HepG2 (cell line): ENCODE data around the gene SPINK4. TPM values are rescaled to one million over a fixed set of nuclear protein-coding genes. Genes with fewer than 3 reads are reported as not detected.

Source experiments
- BRD4 ChIP-seq: sonication (generic); formaldehyde crosslinking; IDR thresholded peaks from 2 replicates; pipeline ENCODE4 v1.4.0; 2020; ENCODE audit warnings: missing genetic modification reagents
- DMAP1 ChIP-seq: IDR thresholded peaks from 2 replicates; pipeline ENCODE4 v1.6.1; 2016
- HNRNPUL1 ChIP-seq: fragments of 200-400 bp; formaldehyde crosslinking; IDR thresholded peaks from 2 replicates; pipeline ENCODE4 v1.6.1; 2017; ENCODE audit warnings: low read depth, mild to moderate bottlenecking, low read length, moderate library complexity
- KAT2B ChIP-seq: fragments of 150-350 bp; IDR thresholded peaks from 2 replicates; pipeline ENCODE4 v1.6.1; 2014; ENCODE audit warnings: low read depth, low read length, borderline replicate concordance
- MIER3 ChIP-seq: IDR thresholded peaks from 2 replicates; pipeline ENCODE4 v1.6.1; 2016; ENCODE audit warnings: missing compliant biosample characterization, borderline replicate concordance
- MZF1 ChIP-seq: sonication (generic); formaldehyde crosslinking; IDR thresholded peaks from 2 replicates; pipeline ENCODE4 v1.8.1; 2023; ENCODE audit warnings: mild to moderate bottlenecking, missing genetic modification reagents, borderline replicate concordance
- PPARG ChIP-seq: conservative IDR thresholded peaks from 2 replicates; pipeline ENCODE4 v1.6.1; 2016; ENCODE audit warnings: missing biosample characterization, missing genetic modification reagents
- PRMT3 ChIP-seq: sonication (generic); formaldehyde crosslinking; IDR thresholded peaks from 2 replicates; pipeline ENCODE4 v1.8.1; 2022; ENCODE audit warnings: low read depth, mild to moderate bottlenecking, moderate library complexity, missing genetic modification reagents, borderline replicate concordance
- REXO4 ChIP-seq: sonication (generic); formaldehyde crosslinking; IDR thresholded peaks from 2 replicates; pipeline ENCODE4 v1.8.0; 2022; ENCODE audit warnings: missing genetic modification reagents, mild to moderate bottlenecking, borderline replicate concordance
- STAT5B ChIP-seq: sonication (generic); formaldehyde crosslinking; IDR thresholded peaks from 2 replicates; pipeline ENCODE4 v1.4.0; 2020; ENCODE audit warnings: missing genetic modification reagents
- TAF1 ChIP-seq: sonication (generic); formaldehyde crosslinking; IDR thresholded peaks from 2 replicates; pipeline ENCODE4 v1.4.0; 2020; ENCODE audit warnings: missing genetic modification reagents
- THYN1 ChIP-seq: sonication (generic); formaldehyde crosslinking; IDR thresholded peaks from 2 replicates; pipeline ENCODE4 v1.8.1; 2023; ENCODE audit warnings: low read depth, mild to moderate bottlenecking, moderate library complexity, missing genetic modification reagents, borderline replicate concordance
- YEATS4 ChIP-seq: sonication (generic); formaldehyde crosslinking; IDR thresholded peaks from 2 replicates; pipeline ENCODE4 v1.4.0; 2020; ENCODE audit warnings: missing genetic modification reagents, borderline replicate concordance
- ZBTB38 ChIP-seq: sonication (generic); formaldehyde crosslinking; IDR thresholded peaks from 2 replicates; pipeline ENCODE4 v1.5.1; 2020; ENCODE audit warnings: mild to moderate bottlenecking, missing genetic modification reagents
- ZFP62 ChIP-seq: sonication (generic); formaldehyde crosslinking; IDR thresholded peaks from 2 replicates; pipeline ENCODE4 v1.4.0; 2020; ENCODE audit warnings: missing genetic modification reagents
- ZNF33B ChIP-seq: sonication (generic); formaldehyde crosslinking; IDR thresholded peaks from 2 replicates; pipeline ENCODE4 v1.5.1; 2020; ENCODE audit warnings: mild to moderate bottlenecking, missing genetic modification reagents
- ZNF34 ChIP-seq: sonication (generic); formaldehyde crosslinking; IDR thresholded peaks from 2 replicates; pipeline ENCODE4 v1.4.0; 2020; ENCODE audit warnings: mild to moderate bottlenecking, missing genetic modification reagents, borderline replicate concordance
- ZNF605 ChIP-seq: sonication (generic); formaldehyde crosslinking; IDR thresholded peaks from 2 replicates; pipeline ENCODE4 v1.8.0; 2022; ENCODE audit warnings: mild to moderate bottlenecking, missing genetic modification reagents
- ZNF788 ChIP-seq: sonication (generic); formaldehyde crosslinking; IDR thresholded peaks from 2 replicates; pipeline ENCODE4 v1.5.0; 2020; ENCODE audit warnings: mild to moderate bottlenecking, missing genetic modification reagents, borderline replicate concordance
- ZSCAN12 ChIP-seq: sonication (generic); formaldehyde crosslinking; IDR thresholded peaks from 2 replicates; pipeline ENCODE4 v1.9.0; 2021; ENCODE audit warnings: mild to moderate bottlenecking, missing genetic modification reagents
- polyA plus RNA-seq, 8 experiments: library from polyadenylated mRNA; depleted of rRNA in 3 of 8; stranded (reverse) in 7 of 8; unstranded in 1 of 8; fragments of >200 nt; fragmentation: Illumina TruSeq in 4 of 8; extraction: Trizol in 4 of 8; gene quantifications; 2 replicates each; pipeline versions ENCODE4 v1.2.1 to v1.2.3, GENCODE V29; 2011 to 2016; ENCODE audit warnings: low read depth in 4 of 8, missing spikeins in 1 of 8, mixed read lengths in 1 of 8; ENCODE audit not compliant: insufficient read depth in 1 of 8
- total RNA-seq, 5 experiments: library from RNA; depleted of rRNA; stranded (reverse); fragments of >200 nt; fragmentation: Illumina TruSeq; extraction: Trizol; gene quantifications; 2 replicates each; pipeline ENCODE4 v1.2.3, GENCODE V29; 2016; ENCODE audit warnings: low read depth in 1 of 5
- TF ChIP-seq, protein P1 (sequence below): sonication (generic); formaldehyde crosslinking; IDR thresholded peaks from 2 replicates; pipeline ENCODE4 v1.8.1; 2023; ENCODE audit warnings: mild to moderate bottlenecking, missing genetic modification reagents
- TF ChIP-seq, protein P2 (sequence below): sonication (generic); formaldehyde crosslinking; IDR thresholded peaks from 2 replicates; pipeline ENCODE4 v1.8.0; 2022; ENCODE audit warnings: missing genetic modification reagents, mild to moderate bottlenecking, borderline replicate concordance
- TF ChIP-seq, protein P3 (sequence below): sonication (generic); formaldehyde crosslinking; IDR thresholded peaks from 2 replicates; pipeline ENCODE4 v1.8.1; 2022; ENCODE audit warnings: mild to moderate bottlenecking, missing genetic modification reagents
- TF ChIP-seq, protein P4 (sequence below): sonication (generic); formaldehyde crosslinking; IDR thresholded peaks from 2 replicates; pipeline ENCODE4 v1.5.0; 2020; ENCODE audit warnings: mild to moderate bottlenecking, low read depth, missing genetic modification reagents, borderline replicate concordance
- TF ChIP-seq, protein P5 (sequence below): sonication (generic); formaldehyde crosslinking; IDR thresholded peaks from 2 replicates; pipeline ENCODE4 v1.5.0; 2020; ENCODE audit warnings: missing genetic modification reagents

The SPINK4 gene
- total and polyA plus RNA-seq, 2 of the 13 experiments (the other 11 are each of a cell fraction or from before 2014, with no cell fraction given), result 0.53 to 3.4 TPM

DNA sequence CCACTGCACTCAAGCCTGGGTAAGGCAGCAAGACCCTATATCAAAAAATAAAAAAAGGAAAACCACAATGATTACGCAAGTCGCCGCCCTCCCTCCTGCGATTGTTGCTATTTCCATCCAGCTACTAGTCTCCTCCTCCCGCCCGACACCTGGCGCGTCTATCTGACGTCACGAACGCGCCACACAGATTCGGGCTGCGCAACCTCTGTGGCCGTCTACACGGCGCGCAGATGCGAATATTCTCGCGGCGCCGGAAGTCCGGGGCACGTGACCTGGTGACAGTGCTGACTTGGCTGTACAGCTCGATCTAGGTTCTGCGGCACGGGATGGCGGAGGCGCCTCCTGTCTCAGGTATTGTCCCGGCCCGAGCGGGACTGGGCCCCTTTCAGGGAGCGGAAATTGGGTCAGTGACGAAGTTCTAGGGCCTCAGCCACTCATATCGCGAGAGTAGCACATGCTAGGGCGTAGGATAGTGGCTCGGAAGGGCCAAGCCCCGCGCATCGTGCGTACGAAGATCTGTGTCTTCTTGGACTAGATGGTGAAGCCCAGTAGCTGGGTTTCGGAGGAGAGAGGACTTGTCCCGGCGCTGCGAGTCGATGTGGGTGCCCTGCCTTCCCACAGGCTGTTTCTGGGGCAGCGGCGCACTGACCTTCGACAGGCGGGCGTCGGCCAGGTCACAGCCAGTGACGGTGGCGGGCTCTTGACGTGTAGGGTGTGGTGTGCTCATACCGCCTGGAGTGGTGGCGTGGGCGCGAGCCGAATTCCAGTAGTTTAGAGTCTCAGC is 50.5 kb downstream of the SPINK4 start, which contains the start of gene NFX1 (continued):
- TF ChIP-seq YEATS4 (CRISPR knock-in tag) (peak; percentile 93), HNRNPUL1 (no peak), STAT5B (CRISPR knock-in tag) (no peak), PRMT3 (0 out of 2 replicates have a peak, but pooled peaks have one; percentile 57), ZSCAN12 (no peak; the same call in 1 of the 2 replicates), ZNF788 (CRISPR knock-in tag) (peak; percentile 94), ZNF34 (CRISPR knock-in tag) (no peak), MZF1 (CRISPR knock-in tag) (no peak), TAF1 (peak; percentile 82), ZBTB38 (CRISPR knock-in tag) (peak; percentile 71; the same call in 1 of the 2 replicates), ZFP62 (CRISPR knock-in tag) (no peak), ZNF33B (CRISPR knock-in tag) (peak; percentile 93; the same call in 1 of the 2 replicates), BRD4 (CRISPR knock-in tag) (no peak; the same call in none of the 2 replicates), THYN1 (no peak; the same call in 1 of the 2 replicates), KAT2B (no peak), PPARG (no peak), MIER3 (CRISPR knock-in tag) (peak; percentile 84; the same call in 1 of the 2 replicates), REXO4 (CRISPR knock-in tag) (0 out of 2 replicates have a peak, but pooled peaks have one; percentile 75), DMAP1 (peak; percentile 96), ZNF605 (no peak; the same call in 1 of the 2 replicates)
- TF ChIP-seq, protein P1, sequence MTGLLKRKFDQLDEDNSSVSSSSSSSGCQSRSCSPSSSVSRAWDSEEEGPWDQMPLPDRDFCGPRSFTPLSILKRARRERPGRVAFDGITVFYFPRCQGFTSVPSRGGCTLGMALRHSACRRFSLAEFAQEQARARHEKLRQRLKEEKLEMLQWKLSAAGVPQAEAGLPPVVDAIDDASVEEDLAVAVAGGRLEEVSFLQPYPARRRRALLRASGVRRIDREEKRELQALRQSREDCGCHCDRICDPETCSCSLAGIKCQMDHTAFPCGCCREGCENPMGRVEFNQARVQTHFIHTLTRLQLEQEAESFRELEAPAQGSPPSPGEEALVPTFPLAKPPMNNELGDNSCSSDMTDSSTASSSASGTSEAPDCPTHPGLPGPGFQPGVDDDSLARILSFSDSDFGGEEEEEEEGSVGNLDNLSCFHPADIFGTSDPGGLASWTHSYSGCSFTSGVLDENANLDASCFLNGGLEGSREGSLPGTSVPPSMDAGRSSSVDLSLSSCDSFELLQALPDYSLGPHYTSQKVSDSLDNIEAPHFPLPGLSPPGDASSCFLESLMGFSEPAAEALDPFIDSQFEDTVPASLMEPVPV, result peak; percentile 94
- TF ChIP-seq, protein P2, sequence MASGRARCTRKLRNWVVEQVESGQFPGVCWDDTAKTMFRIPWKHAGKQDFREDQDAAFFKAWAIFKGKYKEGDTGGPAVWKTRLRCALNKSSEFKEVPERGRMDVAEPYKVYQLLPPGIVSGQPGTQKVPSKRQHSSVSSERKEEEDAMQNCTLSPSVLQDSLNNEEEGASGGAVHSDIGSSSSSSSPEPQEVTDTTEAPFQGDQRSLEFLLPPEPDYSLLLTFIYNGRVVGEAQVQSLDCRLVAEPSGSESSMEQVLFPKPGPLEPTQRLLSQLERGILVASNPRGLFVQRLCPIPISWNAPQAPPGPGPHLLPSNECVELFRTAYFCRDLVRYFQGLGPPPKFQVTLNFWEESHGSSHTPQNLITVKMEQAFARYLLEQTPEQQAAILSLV (CRISPR knock-in tag), result peak; percentile 92
- TF ChIP-seq, protein P3, sequence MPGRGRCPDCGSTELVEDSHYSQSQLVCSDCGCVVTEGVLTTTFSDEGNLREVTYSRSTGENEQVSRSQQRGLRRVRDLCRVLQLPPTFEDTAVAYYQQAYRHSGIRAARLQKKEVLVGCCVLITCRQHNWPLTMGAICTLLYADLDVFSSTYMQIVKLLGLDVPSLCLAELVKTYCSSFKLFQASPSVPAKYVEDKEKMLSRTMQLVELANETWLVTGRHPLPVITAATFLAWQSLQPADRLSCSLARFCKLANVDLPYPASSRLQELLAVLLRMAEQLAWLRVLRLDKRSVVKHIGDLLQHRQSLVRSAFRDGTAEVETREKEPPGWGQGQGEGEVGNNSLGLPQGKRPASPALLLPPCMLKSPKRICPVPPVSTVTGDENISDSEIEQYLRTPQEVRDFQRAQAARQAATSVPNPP (CRISPR knock-in tag), result peak; percentile 76; the same call in 1 of the 2 replicates
- TF ChIP-seq, protein P4, sequence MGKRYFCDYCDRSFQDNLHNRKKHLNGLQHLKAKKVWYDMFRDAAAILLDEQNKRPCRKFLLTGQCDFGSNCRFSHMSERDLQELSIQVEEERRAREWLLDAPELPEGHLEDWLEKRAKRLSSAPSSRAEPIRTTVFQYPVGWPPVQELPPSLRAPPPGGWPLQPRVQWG, result no peak
- TF ChIP-seq, protein P5, sequence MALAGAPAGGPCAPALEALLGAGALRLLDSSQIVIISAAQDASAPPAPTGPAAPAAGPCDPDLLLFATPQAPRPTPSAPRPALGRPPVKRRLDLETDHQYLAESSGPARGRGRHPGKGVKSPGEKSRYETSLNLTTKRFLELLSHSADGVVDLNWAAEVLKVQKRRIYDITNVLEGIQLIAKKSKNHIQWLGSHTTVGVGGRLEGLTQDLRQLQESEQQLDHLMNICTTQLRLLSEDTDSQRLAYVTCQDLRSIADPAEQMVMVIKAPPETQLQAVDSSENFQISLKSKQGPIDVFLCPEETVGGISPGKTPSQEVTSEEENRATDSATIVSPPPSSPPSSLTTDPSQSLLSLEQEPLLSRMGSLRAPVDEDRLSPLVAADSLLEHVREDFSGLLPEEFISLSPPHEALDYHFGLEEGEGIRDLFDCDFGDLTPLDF (CRISPR knock-in tag), result peak; percentile 91
